ENCODE measurements around the gene PTPN14. TPM values are rescaled to one million over a fixed set of nuclear protein-coding genes. Genes with fewer than 3 reads are reported as not detected.
"Not testable (repeated sequence)": the region's sequence is repeated elsewhere in the genome, so short reads cannot be mapped to it uniquely, and the experiment has no call there.

Gene PTPN14
- total RNA-seq, 2 experiments from 2014 or later, result 0.08 to 0.09 TPM

GRCh38 chr1:214576120-214576519 lies 24.7 kb upstream of the PTPN14 start:
- H3K4me1 Mint-ChIP-seq; DNase-seq; H3K36me3 Mint-ChIP-seq; H3K9me3 Mint-ChIP-seq; H3K4me3 Mint-ChIP-seq; POLR2A ChIA-PET; H3K27ac Mint-ChIP-seq; ATAC-seq (ENCODE audit: low read depth): not testable (repeated sequence)
- H3K27me3 Mint-ChIP-seq, result peaks cover 14% of the 10 kb centered on the region

GRCh38 chr1:214574598-214575411 lies 23.4 kb upstream of the PTPN14 start:
- Mint-ChIP-seq H3K27ac (no peak overlapping the region), H3K4me1 (no peaks in the 10 kb centered on the region), H3K9me3 (peaks cover 10% of the 10 kb centered on the region), H3K36me3 (peaks cover 1% of the 10 kb centered on the region), H3K4me3 (no peak overlapping the region), H3K27me3 (peaks cover 11% of the 10 kb centered on the region)
- ATAC-seq (ENCODE audit: low read depth) (no peak), DNase-seq (no peak)
- POLR2A ChIA-PET, result no interaction called here

- POLR2A ChIA-PET, result no interaction called here
- H3K9me3 Mint-ChIP-seq, result peaks cover 10% of the 10 kb centered on the region
- H3K4me3 Mint-ChIP-seq, result no peak overlapping the region
- H3K4me1 Mint-ChIP-seq, result no peaks in the 10 kb centered on the region
- ATAC-seq (ENCODE audit: low read depth), result no peak
- H3K27ac Mint-ChIP-seq, result no peak overlapping the region
- H3K36me3 Mint-ChIP-seq, result peaks cover 1% of the 10 kb centered on the region
- H3K27me3 Mint-ChIP-seq, result peaks cover 10% of the 10 kb centered on the region
- DNase-seq, result no peak
These were observed 22.2 kb upstream of the PTPN14 start for GRCh38 chr1:214573386-214574318.

- peaks cover 6% of the 10 kb centered on the region for H3K9me3 Mint-ChIP-seq
- no peaks in the 10 kb centered on the region for H3K4me1 Mint-ChIP-seq
- H3K27me3 Mint-ChIP-seq, result peaks cover 10% of the 10 kb centered on the region
- peaks cover 1% of the 10 kb centered on the region for H3K36me3 Mint-ChIP-seq
- DNase-seq (no peak), ATAC-seq (ENCODE audit: low read depth) (no peak)
- H3K27ac Mint-ChIP-seq, result no peak overlapping the region
- POLR2A ChIA-PET, result no interaction called here
- no peak overlapping the region for H3K4me3 Mint-ChIP-seq
These were observed 19.9 kb upstream of the PTPN14 start for GRCh38 chr1:214571281-214571680.

- H3K27ac Mint-ChIP-seq, result no peak overlapping the region
- ATAC-seq (ENCODE audit: low read depth) (no peak), DNase-seq (no peak)
- POLR2A ChIA-PET, result no interaction called here
- H3K4me3 Mint-ChIP-seq, result no peak overlapping the region
- H3K4me1 Mint-ChIP-seq, result no peaks in the 10 kb centered on the region
- no peaks in the 10 kb centered on the region for H3K9me3 Mint-ChIP-seq
- no peaks in the 10 kb centered on the region for H3K36me3 Mint-ChIP-seq
- H3K27me3 Mint-ChIP-seq, result peaks cover 9% of the 10 kb centered on the region
These were observed 19.0 kb upstream of the PTPN14 start for GRCh38 chr1:214570442-214570841.

GRCh38 chr1:214569357-214570004 lies 18.1 kb upstream of the PTPN14 start:
- DNase-seq (no peak), ATAC-seq (ENCODE audit: low read depth) (no peak)
- no peaks in the 10 kb centered on the region for H3K4me1 Mint-ChIP-seq
- H3K36me3 Mint-ChIP-seq, result no peaks in the 10 kb centered on the region
- no peak overlapping the region for H3K4me3 Mint-ChIP-seq
- peaks cover 16% of the 10 kb centered on the region for H3K27me3 Mint-ChIP-seq
- H3K27ac Mint-ChIP-seq, result no peak overlapping the region
- no peaks in the 10 kb centered on the region for H3K9me3 Mint-ChIP-seq
- POLR2A ChIA-PET, result no interaction called here

GRCh38 chr1:214568328-214568727 lies 16.9 kb upstream of the PTPN14 start:
- no peak overlapping the region for H3K4me3 Mint-ChIP-seq
- no peaks in the 10 kb centered on the region for H3K4me1 Mint-ChIP-seq
- POLR2A ChIA-PET, result no interaction called here
- ATAC-seq (ENCODE audit: low read depth) (no peak), DNase-seq (no peak)
- H3K27me3 Mint-ChIP-seq, result peaks cover 17% of the 10 kb centered on the region
- H3K9me3 Mint-ChIP-seq, result no peaks in the 10 kb centered on the region
- H3K36me3 Mint-ChIP-seq, result no peaks in the 10 kb centered on the region
- H3K27ac Mint-ChIP-seq, result no peak overlapping the region

- no peaks in the 10 kb centered on the region for H3K9me3 Mint-ChIP-seq
- POLR2A ChIA-PET, result no interaction called here
- DNase-seq, result no peak
- H3K4me1 Mint-ChIP-seq, result no peaks in the 10 kb centered on the region
- no peak for ATAC-seq (ENCODE audit: low read depth)
- H3K27me3 Mint-ChIP-seq, result peaks cover 13% of the 10 kb centered on the region
- no peak overlapping the region for H3K4me3 Mint-ChIP-seq
- no peaks in the 10 kb centered on the region for H3K36me3 Mint-ChIP-seq
- no peak overlapping the region for H3K27ac Mint-ChIP-seq
These were observed 16.1 kb upstream of the PTPN14 start for GRCh38 chr1:214567481-214567980.

GRCh38 chr1:214566158-214567104 lies 15.0 kb upstream of the PTPN14 start:
- DNase-seq (no peak), ATAC-seq (ENCODE audit: low read depth) (no peak)
- no peak overlapping the region for H3K27ac Mint-ChIP-seq
- no peak overlapping the region for H3K4me3 Mint-ChIP-seq
- H3K27me3 Mint-ChIP-seq, result peaks cover 16% of the 10 kb centered on the region
- no peaks in the 10 kb centered on the region for H3K36me3 Mint-ChIP-seq
- POLR2A ChIA-PET, result no interaction called here
- no peaks in the 10 kb centered on the region for H3K4me1 Mint-ChIP-seq
- H3K9me3 Mint-ChIP-seq, result no peaks in the 10 kb centered on the region

GRCh38 chr1:214565310-214565709 lies 13.9 kb upstream of the PTPN14 start:
- Mint-ChIP-seq H3K36me3 (no peaks in the 10 kb centered on the region), H3K4me3 (no peak overlapping the region), H3K4me1 (no peaks in the 10 kb centered on the region), H3K9me3 (no peaks in the 10 kb centered on the region), H3K27me3 (peaks cover 22% of the 10 kb centered on the region), H3K27ac (no peak overlapping the region)
- DNase-seq (no peak), ATAC-seq (ENCODE audit: low read depth) (no peak)
- POLR2A ChIA-PET, result no interaction called here

- Mint-ChIP-seq H3K36me3 (no peaks in the 10 kb centered on the region), H3K27ac (no peak overlapping the region), H3K4me3 (no peak overlapping the region), H3K27me3 (peaks cover 26% of the 10 kb centered on the region), H3K9me3 (no peaks in the 10 kb centered on the region), H3K4me1 (no peaks in the 10 kb centered on the region)
- ATAC-seq (ENCODE audit: low read depth) (no peak), DNase-seq (no peak)
- POLR2A ChIA-PET, result no interaction called here
These were observed 12.5 kb upstream of the PTPN14 start for GRCh38 chr1:214563881-214564280.

GRCh38 chr1:214557952-214558735 lies 6.7 kb upstream of the PTPN14 start:
- DNase-seq, result no peak
- H3K27ac Mint-ChIP-seq, result no peak overlapping the region
- H3K4me3 Mint-ChIP-seq, result no peak overlapping the region
- no peaks in the 10 kb centered on the region for H3K4me1 Mint-ChIP-seq
- ATAC-seq (ENCODE audit: low read depth), result no peak
- H3K36me3 Mint-ChIP-seq, result no peaks in the 10 kb centered on the region
- H3K9me3 Mint-ChIP-seq, result no peaks in the 10 kb centered on the region
- POLR2A ChIA-PET, result no interaction called here
- peaks cover 53% of the 10 kb centered on the region for H3K27me3 Mint-ChIP-seq

Data from activated naive CD8-positive, alpha-beta T cell treated with anti-CD3 and anti-CD28 coated beads, Interleukin-2, amount 10 ng/mL, durations not matched to agents 7 days and 5 days (primary cell).